Measurements from ENCODE around the gene SPNS3. TPM values are rescaled to one million over a fixed set of nuclear protein-coding genes. Genes with fewer than 3 reads are reported as not detected.

SPNS3 gene
- total RNA-seq, 4 donors from 2014 or later, result not detected

DNA sequence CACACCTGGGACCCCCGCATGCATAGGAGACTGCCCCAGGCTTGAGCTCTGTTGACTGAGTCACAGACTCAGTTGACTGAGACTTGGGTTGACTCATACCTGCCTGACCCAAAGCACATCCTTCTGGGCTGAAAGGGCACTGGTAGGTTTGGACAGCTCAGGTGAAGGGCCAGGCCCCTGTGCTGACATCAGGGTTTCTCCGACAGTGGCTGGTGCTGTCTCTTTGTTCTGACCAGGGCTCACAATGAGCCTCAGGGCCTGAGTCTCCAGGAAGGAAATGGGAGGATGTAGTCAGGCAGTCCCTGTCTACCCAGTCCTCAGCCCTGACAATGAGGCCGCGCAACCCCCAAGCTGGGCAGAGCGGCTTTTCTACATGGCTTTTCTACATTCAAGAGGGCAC lies 71.4 kb downstream of the SPNS3 start:
- no CpG with 5 or more reads among the region's 5 CpGs for WGBS, 2 donors (ENCODE audit: low coverage in 1 of 2)
- H3K4me1 ChIP-seq, result peaks cover 0 to 48% (median 6%) of the 10 kb centered on the region in 3 donors
- H3K9me3 ChIP-seq, result no peaks in the 10 kb centered on the region
- H3K27ac ChIP-seq, result peak overlapping the region in 3 of 4 donors; percentile 3 to 32 (median 14)
- no peak for ATAC-seq
- peaks cover 64% of the 10 kb centered on the region for H3K27me3 ChIP-seq
- TF ChIP-seq EP300 (IDR thresholded peaks at IDR 0.05) (no peak), POLR2A (IDR thresholded peaks at IDR 0.05) (no peak)
- TF ChIP-seq, protein P1, sequence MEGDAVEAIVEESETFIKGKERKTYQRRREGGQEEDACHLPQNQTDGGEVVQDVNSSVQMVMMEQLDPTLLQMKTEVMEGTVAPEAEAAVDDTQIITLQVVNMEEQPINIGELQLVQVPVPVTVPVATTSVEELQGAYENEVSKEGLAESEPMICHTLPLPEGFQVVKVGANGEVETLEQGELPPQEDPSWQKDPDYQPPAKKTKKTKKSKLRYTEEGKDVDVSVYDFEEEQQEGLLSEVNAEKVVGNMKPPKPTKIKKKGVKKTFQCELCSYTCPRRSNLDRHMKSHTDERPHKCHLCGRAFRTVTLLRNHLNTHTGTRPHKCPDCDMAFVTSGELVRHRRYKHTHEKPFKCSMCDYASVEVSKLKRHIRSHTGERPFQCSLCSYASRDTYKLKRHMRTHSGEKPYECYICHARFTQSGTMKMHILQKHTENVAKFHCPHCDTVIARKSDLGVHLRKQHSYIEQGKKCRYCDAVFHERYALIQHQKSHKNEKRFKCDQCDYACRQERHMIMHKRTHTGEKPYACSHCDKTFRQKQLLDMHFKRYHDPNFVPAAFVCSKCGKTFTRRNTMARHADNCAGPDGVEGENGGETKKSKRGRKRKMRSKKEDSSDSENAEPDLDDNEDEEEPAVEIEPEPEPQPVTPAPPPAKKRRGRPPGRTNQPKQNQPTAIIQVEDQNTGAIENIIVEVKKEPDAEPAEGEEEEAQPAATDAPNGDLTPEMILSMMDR (IDR thresholded peaks at IDR 0.05), result no peak
- H3K4me3 ChIP-seq, result no peak overlapping the region
- H3K36me3 ChIP-seq, result no peaks in the 10 kb centered on the region

DNA sequence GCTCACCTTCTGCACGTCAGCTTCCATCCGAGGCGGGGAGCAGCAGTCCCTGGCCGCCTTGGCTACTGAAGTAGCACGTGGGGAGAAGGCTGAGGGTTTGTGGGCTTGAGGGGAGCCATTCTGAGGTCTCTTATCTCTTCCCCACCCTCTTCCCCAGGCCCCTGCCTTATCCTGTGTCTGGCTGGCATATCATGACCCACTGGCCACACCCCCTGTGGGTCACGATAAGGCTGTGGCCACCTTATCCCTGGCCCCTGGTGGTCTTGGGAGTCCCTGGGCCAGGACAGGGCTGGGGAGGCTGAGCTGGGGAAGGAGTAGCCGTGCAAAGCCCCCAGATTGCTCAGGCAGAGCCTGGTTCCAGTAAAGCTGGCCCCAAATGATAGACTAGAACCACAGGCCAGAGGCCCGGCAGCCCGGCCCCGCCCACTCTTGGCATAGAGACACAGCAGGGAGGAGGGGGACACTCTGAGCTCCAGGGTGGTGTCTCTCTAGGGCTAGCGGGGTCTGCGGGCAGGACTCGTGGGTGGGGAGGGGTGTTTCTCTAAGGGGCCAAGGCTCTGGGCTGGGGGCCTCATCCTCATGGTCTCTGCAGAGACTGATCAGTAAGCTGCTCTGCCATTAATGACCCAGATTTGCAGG lies 72.6 kb downstream of the SPNS3 start:
- no peaks in the 10 kb centered on the region for H3K9me3 ChIP-seq
- peaks cover 0 to 48% (median 3%) of the 10 kb centered on the region in 3 donors for H3K4me1 ChIP-seq
- TF ChIP-seq POLR2AphosphoS5 (IDR thresholded peaks at IDR 0.05), result no peak
- TF ChIP-seq POLR2A (IDR thresholded peaks at IDR 0.05), result no peak
- TF ChIP-seq, protein P1 (IDR thresholded peaks at IDR 0.05), result no peak
- no peak for TF ChIP-seq EP300 (IDR thresholded peaks at IDR 0.05)
- 60% methylated on average over 6 of the region's 13 CpGs; no CpG with 5 or more reads in 1 of the 2 donors for WGBS, 2 donors (ENCODE audit: low coverage in 1 of 2)
- H3K27me3 ChIP-seq, result peaks cover 53% of the 10 kb centered on the region
- no peaks in the 10 kb centered on the region for H3K36me3 ChIP-seq
- peak overlapping the region in 1 of 4 donors; percentile 3 for H3K27ac ChIP-seq
- ATAC-seq, result no peak
- no peak overlapping the region for H3K4me3 ChIP-seq

DNA sequence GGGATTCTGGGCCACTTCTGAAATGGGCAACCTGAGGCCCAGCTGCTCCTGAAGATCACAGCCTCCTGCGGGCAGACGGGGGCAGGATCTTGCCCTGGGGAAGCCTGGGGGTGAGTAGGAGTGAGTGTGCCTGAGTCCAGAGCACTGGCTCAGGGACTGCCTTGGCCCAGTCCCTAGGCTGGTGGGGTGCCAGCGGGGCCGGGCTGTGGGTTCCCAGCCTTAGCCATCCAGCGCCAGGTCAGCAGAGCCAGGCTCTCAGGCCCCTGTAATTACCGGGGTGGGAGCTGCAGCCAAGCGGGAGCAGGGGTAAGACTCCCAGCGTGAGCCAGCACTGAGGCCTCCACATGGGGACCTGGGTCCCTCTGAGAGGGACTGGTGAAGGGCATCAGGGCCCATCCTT lies 73.2 kb downstream of the SPNS3 start:
- no peaks in the 10 kb centered on the region for H3K36me3 ChIP-seq
- WGBS, 2 donors (ENCODE audit: low coverage in 1 of 2), result 100% methylated on average over 3 of the region's 8 CpGs; no CpG with 5 or more reads in 1 of the 2 donors
- TF ChIP-seq, protein P1 (IDR thresholded peaks at IDR 0.05), result no peak
- TF ChIP-seq EP300 (IDR thresholded peaks at IDR 0.05) (no peak), POLR2A (IDR thresholded peaks at IDR 0.05) (no peak), POLR2AphosphoS5 (IDR thresholded peaks at IDR 0.05) (no peak)
- ATAC-seq, result no peak
- peaks cover 47% of the 10 kb centered on the region for H3K27me3 ChIP-seq
- peak overlapping the region in 1 of 4 donors; percentile 3 for H3K27ac ChIP-seq
- peaks cover 0 to 52% (median 3%) of the 10 kb centered on the region in 3 donors for H3K4me1 ChIP-seq
- H3K4me3 ChIP-seq, result no peak overlapping the region
- no peaks in the 10 kb centered on the region for H3K9me3 ChIP-seq

DNA sequence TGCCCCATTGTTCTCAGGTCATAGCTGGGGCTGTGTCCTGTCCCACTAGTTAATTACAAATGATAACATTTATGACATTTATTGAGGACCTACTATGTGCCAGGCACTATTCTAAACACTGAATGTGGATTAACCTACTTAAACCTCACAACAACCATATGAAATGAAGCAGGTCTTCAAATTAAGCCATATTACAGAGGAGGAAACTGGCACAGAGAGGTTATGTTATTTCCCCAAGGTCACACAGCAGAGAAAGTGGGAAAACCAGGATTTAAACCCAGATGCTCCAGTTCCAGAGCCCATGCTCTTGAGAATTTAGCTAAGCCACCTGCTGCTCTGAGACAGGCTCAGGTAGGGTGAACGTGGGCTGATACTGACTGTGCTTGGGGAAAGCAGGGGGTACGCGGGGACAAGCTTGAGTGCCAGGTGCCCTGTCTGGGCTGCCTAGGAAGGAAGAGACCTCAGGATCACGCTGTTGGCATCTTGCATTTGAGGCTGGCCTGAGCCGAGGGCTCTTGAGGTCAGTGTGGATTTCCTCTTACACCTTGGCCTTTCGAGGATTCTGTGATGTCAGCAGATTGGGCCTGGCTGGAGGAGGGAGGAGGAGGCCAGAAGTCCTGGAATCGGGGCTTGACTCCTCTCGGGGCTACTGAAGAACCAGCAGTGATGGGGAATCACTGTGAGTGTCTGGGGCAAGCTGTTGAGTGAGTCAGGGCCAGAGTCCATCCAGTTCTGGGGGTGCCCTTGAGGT lies 73.8 kb downstream of the SPNS3 start:
- H3K4me3 ChIP-seq, result no peak overlapping the region
- peaks cover 40% of the 10 kb centered on the region for H3K27me3 ChIP-seq
- H3K4me1 ChIP-seq, result peaks cover 0 to 59% (median 3%) of the 10 kb centered on the region in 3 donors
- no peak for ATAC-seq
- H3K36me3 ChIP-seq, result no peaks in the 10 kb centered on the region
- H3K9me3 ChIP-seq, result no peaks in the 10 kb centered on the region
- 85 to 88% methylated on average over 3 of the region's 8 CpGs for WGBS, 2 donors (ENCODE audit: low coverage in 1 of 2)
- TF ChIP-seq POLR2AphosphoS5 (IDR thresholded peaks at IDR 0.05) (no peak), EP300 (IDR thresholded peaks at IDR 0.05) (no peak), POLR2A (IDR thresholded peaks at IDR 0.05) (no peak)
- TF ChIP-seq, protein P1 (IDR thresholded peaks at IDR 0.05), result no peak
- H3K27ac ChIP-seq, result peak overlapping the region in 3 of 4 donors; percentile 35 to 68 (median 57)

Data from gastroesophageal sphincter (tissue), 4 donors.